ENCODE results near the gene SECISBP2L.

The SECISBP2L gene

DNA sequence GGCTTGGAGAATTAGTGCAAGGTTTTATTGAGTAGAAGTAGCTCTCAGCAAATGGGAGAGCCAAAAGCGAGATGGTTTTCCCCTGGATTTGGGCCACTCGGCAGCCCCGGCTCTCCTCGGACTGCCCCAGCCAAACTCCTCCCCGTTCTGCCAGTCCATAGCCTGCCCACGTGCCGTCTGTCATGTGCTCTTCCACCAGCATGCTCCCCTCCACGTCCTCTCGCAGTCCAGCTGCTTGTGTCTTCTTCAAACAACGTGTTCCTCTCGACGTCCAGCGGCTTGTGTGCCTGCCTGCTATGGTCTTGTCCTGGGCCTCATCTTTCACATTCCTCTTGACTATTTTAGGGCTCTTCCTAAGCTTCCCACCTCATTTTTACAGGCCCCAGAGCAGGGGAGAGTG lies 16.7 kb upstream of the SECISBP2L start:
- no peak overlapping the region for H2BK12ac ChIP-seq (ENCODE audit: low read length)
- no peaks in the 10 kb centered on the region for H3K36me3 ChIP-seq (replicated peaks in 1 of 2; ENCODE audit: control insufficient read depth in 2 of 2, insufficient read depth in 2 of 2, low read length in 2 of 2)
- peak overlapping the region; percentile 63 for H2AFZ ChIP-seq (ENCODE audit: low read length)
- no peak overlapping the region for H2BK120ac ChIP-seq (ENCODE audit: low read depth, low read length)
- no peak overlapping the region for H3K18ac ChIP-seq (ENCODE audit: low read length)
- no peak overlapping the region for H2BK15ac ChIP-seq (ENCODE audit: low read length)
- no peak overlapping the region for H3K4me3 ChIP-seq (ENCODE audit: low read length in 2 of 2)
- no peaks in the 10 kb centered on the region for H3K27me3 ChIP-seq (ENCODE audit: control insufficient read depth in 3 of 3, insufficient read depth in 3 of 3, low read depth in 1 of 3, low read length in 3 of 3)
- no peak overlapping the region for H3K23ac ChIP-seq (ENCODE audit: low read depth, low read length, poor library complexity)
- H4K8ac ChIP-seq (ENCODE audit: low read depth, low read length) = no peak overlapping the region
- H3K9ac ChIP-seq (ENCODE audit: low read depth, low read length, poor library complexity) = no peak overlapping the region
- no peak overlapping the region for H3K4me2 ChIP-seq (ENCODE audit: insufficient read depth, low read length, poor library complexity, severe bottlenecking)
- no peak overlapping the region for H4K91ac ChIP-seq (ENCODE audit: low read depth, low read length, poor library complexity)
- no peak overlapping the region for H3K27ac ChIP-seq (replicated peaks; ENCODE audit: low read length)
- no peaks in the 10 kb centered on the region for H3K9me3 ChIP-seq (replicated peaks in 1 of 2; ENCODE audit: control insufficient read depth in 2 of 2, insufficient read depth in 1 of 2, low read depth in 1 of 2, low read length in 2 of 2)
- H3K4ac ChIP-seq (ENCODE audit: low read length) = no peak overlapping the region
- H3K79me1 ChIP-seq (ENCODE audit: low read depth, low read length) = no peaks in the 10 kb centered on the region
- H2BK5ac ChIP-seq (ENCODE audit: low read length) = no peak overlapping the region
- peaks cover 0 to 4% of the 10 kb centered on the region in 2 donors for H3K4me1 ChIP-seq (ENCODE audit: control insufficient read depth in 2 of 2, insufficient read depth in 1 of 2, low read depth in 1 of 2, low read length in 2 of 2)
- DNase-seq (ENCODE audit: low spot score) = no peak
- no CpG with 5 or more reads among the region's 13 CpGs for WGBS, 2 donors (ENCODE audit: extremely low coverage in 2 of 2, insufficient read length in 2 of 2, insufficient replicate concordance in 1 of 2)
- no peak overlapping the region for H2AK5ac ChIP-seq (ENCODE audit: low read depth, low read length)
- no peak overlapping the region for H3K14ac ChIP-seq (ENCODE audit: low read length)

DNA sequence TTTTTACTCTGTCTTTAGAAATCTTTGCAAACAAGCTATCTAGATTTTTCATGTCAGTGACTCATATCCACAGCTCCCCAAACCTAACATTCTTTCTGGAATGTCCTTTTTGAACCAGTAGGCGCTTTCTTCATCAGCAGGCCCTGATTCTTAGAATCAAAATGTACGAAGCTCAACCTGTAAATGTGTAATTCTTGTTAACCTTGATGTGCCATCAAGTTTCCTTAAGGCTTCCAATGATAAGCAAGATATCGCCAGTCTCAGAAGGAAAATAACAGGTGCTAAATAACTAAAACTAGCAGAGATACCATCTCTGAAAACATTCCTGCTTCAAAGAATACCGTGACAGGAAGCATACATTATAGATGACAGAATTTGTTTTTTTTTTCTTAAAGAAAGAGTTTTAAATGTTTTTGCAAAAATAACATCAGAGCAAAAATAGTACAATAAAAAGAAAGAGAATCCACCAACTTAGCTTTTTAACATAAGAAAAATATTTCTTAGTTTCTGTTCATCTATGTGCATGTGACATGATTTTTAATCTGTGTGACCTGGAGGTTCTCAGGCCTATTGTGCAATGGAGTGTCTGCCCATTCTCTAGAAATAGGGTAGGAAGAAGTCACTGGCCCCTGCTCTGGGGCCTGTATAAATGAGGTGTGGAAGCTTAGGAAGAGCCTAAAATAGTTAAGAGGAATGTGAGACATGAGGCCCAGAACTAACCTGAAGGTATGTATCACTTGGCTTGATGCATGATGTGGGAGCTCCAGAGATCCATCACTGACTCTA lies 14.7 kb upstream of the SECISBP2L start:
- no peak overlapping the region for H2AFZ ChIP-seq (ENCODE audit: low read length)
- H2BK120ac ChIP-seq (ENCODE audit: low read depth, low read length) = no peak overlapping the region
- no peaks in the 10 kb centered on the region for H3K27me3 ChIP-seq (ENCODE audit: control insufficient read depth in 3 of 3, insufficient read depth in 3 of 3, low read depth in 1 of 3, low read length in 3 of 3)
- H3K4me1 ChIP-seq (ENCODE audit: control insufficient read depth in 2 of 2, insufficient read depth in 1 of 2, low read depth in 1 of 2, low read length in 2 of 2) = peaks cover 0 to 4% of the 10 kb centered on the region in 2 donors
- H2BK5ac ChIP-seq (ENCODE audit: low read length) = no peak overlapping the region
- H3K36me3 ChIP-seq (replicated peaks in 1 of 2; ENCODE audit: control insufficient read depth in 2 of 2, insufficient read depth in 2 of 2, low read length in 2 of 2) = no peaks in the 10 kb centered on the region
- H3K4me3 ChIP-seq (ENCODE audit: low read length in 2 of 2) = no peak overlapping the region
- no peak overlapping the region for H3K4ac ChIP-seq (ENCODE audit: low read length)
- no peak overlapping the region for H4K8ac ChIP-seq (ENCODE audit: low read depth, low read length)
- no peak overlapping the region for H3K27ac ChIP-seq (replicated peaks; ENCODE audit: low read length)
- H3K4me2 ChIP-seq (ENCODE audit: insufficient read depth, low read length, poor library complexity, severe bottlenecking) = no peak overlapping the region
- no peak overlapping the region for H3K9ac ChIP-seq (ENCODE audit: low read depth, low read length, poor library complexity)
- H4K91ac ChIP-seq (ENCODE audit: low read depth, low read length, poor library complexity) = no peak overlapping the region
- H2BK15ac ChIP-seq (ENCODE audit: low read length) = no peak overlapping the region
- no CpG with 5 or more reads among the region's 4 CpGs for WGBS, 2 donors (ENCODE audit: extremely low coverage in 2 of 2, insufficient read length in 2 of 2, insufficient replicate concordance in 1 of 2)
- H3K18ac ChIP-seq (ENCODE audit: low read length) = no peak overlapping the region
- H3K23ac ChIP-seq (ENCODE audit: low read depth, low read length, poor library complexity) = no peak overlapping the region
- no peaks in the 10 kb centered on the region for H3K79me1 ChIP-seq (ENCODE audit: low read depth, low read length)
- no peak overlapping the region for H2AK5ac ChIP-seq (ENCODE audit: low read depth, low read length)
- H2BK12ac ChIP-seq (ENCODE audit: low read length) = no peak overlapping the region
- no peaks in the 10 kb centered on the region for H3K9me3 ChIP-seq (replicated peaks in 1 of 2; ENCODE audit: control insufficient read depth in 2 of 2, insufficient read depth in 1 of 2, low read depth in 1 of 2, low read length in 2 of 2)
- no peak overlapping the region for H3K14ac ChIP-seq (ENCODE audit: low read length)
- DNase-seq (ENCODE audit: low spot score) = no peak

DNA sequence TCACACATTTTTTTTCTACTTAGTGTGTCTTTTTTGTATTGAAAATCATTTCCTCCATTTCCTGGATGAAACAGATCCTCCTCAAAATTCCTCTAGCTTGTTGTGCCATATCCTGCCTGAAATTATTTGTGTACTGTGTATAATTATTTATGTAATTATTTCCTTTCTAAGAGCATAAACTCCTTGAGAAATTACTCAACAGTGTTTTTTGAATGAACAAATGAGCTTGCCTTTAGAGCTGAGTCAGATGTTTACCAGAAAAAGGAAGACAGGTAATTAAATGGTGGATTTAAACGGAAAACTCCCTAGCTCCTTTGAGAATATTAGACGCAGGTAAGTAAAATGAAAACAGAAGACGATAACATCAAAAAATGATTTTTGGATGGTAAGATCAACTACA lies 13.2 kb upstream of the SECISBP2L start:
- Histone ChIP-seq H2BK12ac (ENCODE audit: low read length) (no peak overlapping the region), H3K9me3 (replicated peaks in 1 of 2; ENCODE audit: control insufficient read depth in 2 of 2, insufficient read depth in 1 of 2, low read depth in 1 of 2, low read length in 2 of 2) (no peaks in the 10 kb centered on the region), H2AK5ac (ENCODE audit: low read depth, low read length) (no peak overlapping the region), H3K4me1 (ENCODE audit: control insufficient read depth in 2 of 2, insufficient read depth in 1 of 2, low read depth in 1 of 2, low read length in 2 of 2) (peaks cover 0 to 4% of the 10 kb centered on the region in 2 donors), H4K91ac (ENCODE audit: low read depth, low read length, poor library complexity) (no peak overlapping the region), H3K4me3 (ENCODE audit: low read length in 2 of 2) (no peak overlapping the region), H3K27ac (replicated peaks; ENCODE audit: low read length) (no peak overlapping the region), H3K14ac (ENCODE audit: low read length) (no peak overlapping the region), H2BK15ac (ENCODE audit: low read length) (no peak overlapping the region), H3K4me2 (ENCODE audit: insufficient read depth, low read length, poor library complexity, severe bottlenecking) (no peak overlapping the region), H2BK5ac (ENCODE audit: low read length) (no peak overlapping the region), H3K18ac (ENCODE audit: low read length) (no peak overlapping the region), H4K8ac (ENCODE audit: low read depth, low read length) (no peak overlapping the region), H3K79me1 (ENCODE audit: low read depth, low read length) (no peaks in the 10 kb centered on the region), H3K36me3 (replicated peaks in 1 of 2; ENCODE audit: control insufficient read depth in 2 of 2, insufficient read depth in 2 of 2, low read length in 2 of 2) (no peaks in the 10 kb centered on the region), H3K27me3 (ENCODE audit: control insufficient read depth in 3 of 3, insufficient read depth in 3 of 3, low read depth in 1 of 3, low read length in 3 of 3) (no peaks in the 10 kb centered on the region), H2AFZ (ENCODE audit: low read length) (no peak overlapping the region), H3K4ac (ENCODE audit: low read length) (no peak overlapping the region), H2BK120ac (ENCODE audit: low read depth, low read length) (no peak overlapping the region), H3K23ac (ENCODE audit: low read depth, low read length, poor library complexity) (no peak overlapping the region), H3K9ac (ENCODE audit: low read depth, low read length, poor library complexity) (no peak overlapping the region)
- no peak for DNase-seq (ENCODE audit: low spot score)
- no CpG with 5 or more reads among the region's 3 CpGs for WGBS, 2 donors (ENCODE audit: extremely low coverage in 2 of 2, insufficient read length in 2 of 2, insufficient replicate concordance in 1 of 2)

DNA sequence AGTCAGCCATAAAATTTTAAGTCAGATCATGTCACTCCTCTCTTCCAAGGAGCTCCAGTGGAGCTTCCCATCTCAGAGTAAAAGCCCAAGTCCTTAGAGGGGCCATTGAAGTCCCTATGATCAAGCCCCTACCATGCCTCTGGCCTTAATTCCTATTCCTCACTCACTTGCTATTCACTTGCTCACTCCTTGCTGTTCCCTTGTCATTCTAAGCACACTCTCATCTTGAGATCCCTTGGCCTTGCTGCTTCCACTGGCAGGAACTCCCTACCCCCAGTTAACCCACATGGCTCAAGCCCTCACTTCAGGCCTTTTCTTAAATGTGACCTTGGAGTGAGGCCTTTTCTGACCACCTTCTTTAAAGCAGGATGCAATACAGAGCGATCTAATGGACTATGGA lies 12.3 kb upstream of the SECISBP2L start:
- Histone ChIP-seq H3K23ac (ENCODE audit: low read depth, low read length, poor library complexity) (no peak overlapping the region), H3K9me3 (replicated peaks in 1 of 2; ENCODE audit: control insufficient read depth in 2 of 2, insufficient read depth in 1 of 2, low read depth in 1 of 2, low read length in 2 of 2) (no peaks in the 10 kb centered on the region), H3K14ac (ENCODE audit: low read length) (no peak overlapping the region), H3K4me1 (ENCODE audit: control insufficient read depth in 2 of 2, insufficient read depth in 1 of 2, low read depth in 1 of 2, low read length in 2 of 2) (no peaks in the 10 kb centered on the region), H3K27me3 (ENCODE audit: control insufficient read depth in 3 of 3, insufficient read depth in 3 of 3, low read depth in 1 of 3, low read length in 3 of 3) (no peaks in the 10 kb centered on the region), H2AFZ (ENCODE audit: low read length) (peak overlapping the region; percentile 56), H4K8ac (ENCODE audit: low read depth, low read length) (no peak overlapping the region), H3K4me2 (ENCODE audit: insufficient read depth, low read length, poor library complexity, severe bottlenecking) (no peak overlapping the region), H3K4me3 (ENCODE audit: low read length in 2 of 2) (no peak overlapping the region), H2AK5ac (ENCODE audit: low read depth, low read length) (no peak overlapping the region), H3K36me3 (replicated peaks in 1 of 2; ENCODE audit: control insufficient read depth in 2 of 2, insufficient read depth in 2 of 2, low read length in 2 of 2) (no peaks in the 10 kb centered on the region), H4K91ac (ENCODE audit: low read depth, low read length, poor library complexity) (no peak overlapping the region), H2BK5ac (ENCODE audit: low read length) (no peak overlapping the region), H3K27ac (replicated peaks; ENCODE audit: low read length) (no peak overlapping the region), H3K4ac (ENCODE audit: low read length) (no peak overlapping the region), H3K9ac (ENCODE audit: low read depth, low read length, poor library complexity) (no peak overlapping the region), H3K79me1 (ENCODE audit: low read depth, low read length) (no peaks in the 10 kb centered on the region), H2BK12ac (ENCODE audit: low read length) (no peak overlapping the region), H3K18ac (ENCODE audit: low read length) (no peak overlapping the region), H2BK120ac (ENCODE audit: low read depth, low read length) (no peak overlapping the region), H2BK15ac (ENCODE audit: low read length) (no peak overlapping the region)
- no peak for DNase-seq (ENCODE audit: low spot score)
- WGBS, 2 donors (ENCODE audit: extremely low coverage in 2 of 2, insufficient read length in 2 of 2, insufficient replicate concordance in 1 of 2) = no CpG with 5 or more reads among the region's 1 CpG
